Epithelial cell of proximal tubule (primary cell): ENCODE measurements around the gene PLCG2. TPM values are rescaled to one million over a fixed set of nuclear protein-coding genes. Genes with fewer than 3 reads are reported as not detected.
"Not testable (repeated sequence)": the region's sequence is repeated elsewhere in the genome, so short reads cannot be mapped to it uniquely, and the experiment has no call there.

ENCODE experiments used
- DNase-seq: peaks from one replicate; pipeline ENCODE4 v3.0.0-alpha.2; 2011; ENCODE audit warnings: low read depth
- H3K4me3 ChIP-seq: 2 replicates; pipeline ENCODE4 v1.5.1; 2011; ENCODE audit warnings: low read depth, mild to moderate bottlenecking, low read length
- total RNA-seq: library from RNA; depleted of rRNA; stranded (reverse); fragments of >200 nt; gene quantifications from 2 replicates; pipeline ENCODE4 v1.2.3, GENCODE V29; 2015
- TF ChIP-seq, protein P1 (sequence below): conservative IDR thresholded peaks from 2 replicates; pipeline ENCODE4 v1.5.1; 2012; ENCODE audit warnings: low read depth, mild to moderate bottlenecking, low read length

The PLCG2 gene
- total RNA-seq, 1 donor from 2014 or later, result 0.58 TPM

DNA sequence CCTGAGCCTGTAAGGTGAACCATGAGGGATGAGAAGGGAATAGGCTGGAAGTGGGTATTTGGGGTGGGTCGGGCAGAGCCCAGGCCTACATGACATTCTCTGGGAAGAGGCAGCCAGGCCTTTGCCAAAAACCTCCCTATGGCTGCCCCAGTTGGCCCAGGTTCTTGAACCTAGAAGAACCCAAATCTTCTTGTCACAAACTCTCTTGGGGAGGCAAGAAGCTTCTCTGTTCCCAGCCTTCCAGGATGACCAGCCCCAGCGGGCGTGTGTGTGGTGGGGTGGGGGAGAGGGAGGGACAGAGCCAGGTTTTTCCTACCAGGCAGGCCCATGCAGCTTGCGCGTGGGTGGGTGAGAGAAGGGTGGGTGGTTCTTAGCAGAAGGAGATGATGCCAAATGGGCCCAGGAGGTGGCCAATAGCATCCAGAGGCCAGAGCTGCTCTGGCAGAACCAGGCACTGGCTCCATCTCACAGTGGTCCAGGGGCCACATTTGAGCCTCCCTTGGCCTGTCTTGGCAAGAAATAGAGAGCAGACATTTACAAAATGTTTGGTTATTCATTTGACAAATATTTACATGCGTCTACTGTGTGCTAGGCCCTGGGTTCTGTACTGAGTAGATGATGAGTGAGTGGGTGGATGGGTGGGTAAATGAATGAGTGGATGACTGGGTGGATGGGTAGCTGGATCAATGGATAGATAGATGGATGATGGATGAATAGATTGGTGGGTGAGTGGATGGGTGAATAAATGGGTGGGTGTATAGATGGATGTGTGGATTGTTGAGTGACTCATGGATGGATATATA, 44.3 kb upstream of the PLCG2 start:
- no peak for DNase-seq
- TF ChIP-seq, protein P1, sequence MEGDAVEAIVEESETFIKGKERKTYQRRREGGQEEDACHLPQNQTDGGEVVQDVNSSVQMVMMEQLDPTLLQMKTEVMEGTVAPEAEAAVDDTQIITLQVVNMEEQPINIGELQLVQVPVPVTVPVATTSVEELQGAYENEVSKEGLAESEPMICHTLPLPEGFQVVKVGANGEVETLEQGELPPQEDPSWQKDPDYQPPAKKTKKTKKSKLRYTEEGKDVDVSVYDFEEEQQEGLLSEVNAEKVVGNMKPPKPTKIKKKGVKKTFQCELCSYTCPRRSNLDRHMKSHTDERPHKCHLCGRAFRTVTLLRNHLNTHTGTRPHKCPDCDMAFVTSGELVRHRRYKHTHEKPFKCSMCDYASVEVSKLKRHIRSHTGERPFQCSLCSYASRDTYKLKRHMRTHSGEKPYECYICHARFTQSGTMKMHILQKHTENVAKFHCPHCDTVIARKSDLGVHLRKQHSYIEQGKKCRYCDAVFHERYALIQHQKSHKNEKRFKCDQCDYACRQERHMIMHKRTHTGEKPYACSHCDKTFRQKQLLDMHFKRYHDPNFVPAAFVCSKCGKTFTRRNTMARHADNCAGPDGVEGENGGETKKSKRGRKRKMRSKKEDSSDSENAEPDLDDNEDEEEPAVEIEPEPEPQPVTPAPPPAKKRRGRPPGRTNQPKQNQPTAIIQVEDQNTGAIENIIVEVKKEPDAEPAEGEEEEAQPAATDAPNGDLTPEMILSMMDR, result no peak
- H3K4me3 ChIP-seq, result no peak overlapping the region

DNA sequence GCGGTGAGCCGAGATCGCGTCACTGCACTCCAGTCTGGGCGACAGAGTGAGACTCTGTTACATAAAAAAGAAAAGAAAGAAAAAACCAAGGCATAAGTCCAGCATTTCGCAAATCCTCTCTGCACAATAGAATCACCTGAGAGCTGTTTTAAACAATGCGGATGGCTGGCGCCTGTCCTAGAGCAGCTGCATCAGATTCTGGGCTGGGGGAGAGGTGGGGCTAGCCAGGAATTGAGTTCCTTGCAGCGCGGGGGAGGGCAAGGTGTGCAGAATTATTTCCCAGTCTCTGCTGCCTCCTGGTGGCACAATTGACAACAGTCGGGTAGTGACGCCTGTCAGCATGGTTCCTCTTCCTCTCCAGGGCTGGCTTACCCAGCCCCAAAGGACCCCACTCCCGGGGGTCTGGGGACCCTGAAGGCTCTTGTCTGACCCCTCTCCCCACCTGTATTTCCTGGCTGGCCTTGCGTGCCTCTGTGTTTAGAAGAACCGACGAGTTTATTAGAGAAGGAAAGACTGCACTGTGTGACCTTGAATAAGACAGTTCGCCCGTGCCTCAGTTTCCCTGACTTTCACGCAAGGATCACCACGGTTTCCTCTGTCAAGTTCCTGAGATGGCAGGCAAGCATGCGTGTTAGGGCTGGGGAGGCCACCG, 41.1 kb upstream of the PLCG2 start:
- no peak for DNase-seq

DNA sequence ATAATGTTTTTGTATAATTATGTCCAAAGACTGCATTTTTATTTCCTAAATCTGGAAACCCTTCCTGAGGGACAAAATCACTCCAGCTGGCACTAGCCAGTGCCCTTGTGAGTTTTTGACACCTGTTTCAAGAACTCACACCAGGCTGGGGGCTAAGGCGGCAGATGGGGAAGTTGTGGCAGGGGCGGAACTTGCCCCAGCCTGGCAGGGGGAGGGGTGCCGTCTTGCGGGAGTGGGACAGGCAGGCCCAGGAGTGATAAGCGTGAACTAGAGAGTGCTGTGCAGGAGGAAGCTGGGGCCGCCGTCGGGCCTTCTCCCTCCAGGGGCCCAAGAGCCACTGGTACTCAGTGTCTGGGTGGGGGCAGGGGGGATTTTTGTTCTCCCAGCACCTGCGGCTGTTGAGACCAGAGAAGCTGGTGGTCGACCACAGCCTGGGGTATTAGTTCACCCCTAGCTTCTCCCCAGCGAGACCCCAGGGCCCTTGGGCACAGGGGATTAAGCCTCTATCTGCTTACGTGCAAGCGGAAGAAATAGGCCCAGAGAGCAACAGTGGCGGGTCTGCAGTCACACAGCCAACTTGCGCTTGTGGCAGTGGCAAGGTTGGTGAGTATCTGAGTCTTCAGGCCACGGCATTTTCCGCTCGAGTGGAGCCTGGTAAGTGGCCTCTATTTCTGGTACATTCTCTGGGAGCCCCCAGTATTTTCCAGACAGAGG, 40.2 kb upstream of the PLCG2 start:
- H3K4me3 ChIP-seq, result no peak overlapping the region
- DNase-seq, result no peak
- TF ChIP-seq, protein P1, result no peak

More for the DNA sequence above, 41.1 kb upstream of the PLCG2 start:
- TF ChIP-seq, protein P1, result peak; percentile 87
- peak overlapping the region; percentile 44 for H3K4me3 ChIP-seq

DNA sequence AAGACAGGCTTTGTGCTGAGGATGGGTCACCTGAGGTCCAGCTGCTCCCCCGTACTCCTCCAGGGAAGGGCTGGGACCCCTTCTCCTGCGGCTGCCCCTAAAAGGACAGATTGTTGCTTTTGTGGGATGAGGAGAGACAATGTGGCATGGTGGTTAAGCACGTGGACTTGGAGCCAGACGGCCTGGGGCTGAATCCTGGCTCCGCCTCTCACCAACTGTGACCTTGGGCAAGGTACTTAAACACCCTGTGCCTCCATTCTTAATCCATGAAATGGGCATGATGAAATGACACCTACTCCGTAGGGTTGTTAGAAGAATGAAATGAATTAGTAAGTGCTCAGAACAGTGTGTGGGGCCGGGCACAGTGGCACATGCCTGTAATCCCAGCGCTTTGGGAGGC, 39.6 kb upstream of the PLCG2 start:
- TF ChIP-seq, protein P1, result no peak
- DNase-seq, result no peak
- H3K4me3 ChIP-seq, result no peak overlapping the region

DNA sequence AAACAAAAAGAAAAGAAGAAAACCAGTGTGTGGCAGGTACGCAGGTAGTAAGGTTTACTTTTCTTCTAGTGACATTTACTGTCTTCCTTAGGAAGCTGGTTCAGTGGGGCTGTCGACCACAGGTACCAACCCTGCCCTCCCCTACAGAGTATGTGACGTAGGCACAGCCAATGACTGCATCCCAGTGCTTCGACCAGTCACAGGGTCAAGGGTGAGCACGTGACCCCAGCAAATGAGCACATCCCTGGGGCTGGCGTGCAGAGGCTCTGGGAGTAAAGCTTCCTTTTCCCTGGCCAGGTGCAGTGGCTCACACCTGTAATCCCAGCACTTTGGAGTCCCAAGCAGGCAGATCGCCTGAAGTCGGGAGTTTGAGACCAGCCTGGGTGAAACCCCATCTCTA, 38.9 kb upstream of the PLCG2 start:
- no peak overlapping the region for H3K4me3 ChIP-seq
- no peak for DNase-seq
- TF ChIP-seq, protein P1, result no peak

DNA sequence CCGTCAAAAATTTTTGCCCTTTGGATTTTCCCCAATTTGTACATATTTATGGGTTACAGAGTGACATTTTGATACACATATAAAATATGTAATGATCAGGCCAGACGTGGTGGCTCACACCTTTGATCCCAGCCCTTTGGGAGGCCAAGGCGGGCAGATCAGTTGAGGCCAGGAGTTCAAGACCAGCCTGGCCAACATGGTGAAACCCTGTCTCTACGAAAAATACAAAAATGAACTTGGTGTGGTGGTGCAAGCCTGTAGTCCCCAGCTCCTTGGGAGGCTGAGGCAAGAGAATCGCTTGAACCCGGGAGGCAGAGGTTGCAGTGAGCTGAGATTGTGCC, 37.7 kb upstream of the PLCG2 start:
- not testable (repeated sequence) for H3K4me3 ChIP-seq

DNA sequence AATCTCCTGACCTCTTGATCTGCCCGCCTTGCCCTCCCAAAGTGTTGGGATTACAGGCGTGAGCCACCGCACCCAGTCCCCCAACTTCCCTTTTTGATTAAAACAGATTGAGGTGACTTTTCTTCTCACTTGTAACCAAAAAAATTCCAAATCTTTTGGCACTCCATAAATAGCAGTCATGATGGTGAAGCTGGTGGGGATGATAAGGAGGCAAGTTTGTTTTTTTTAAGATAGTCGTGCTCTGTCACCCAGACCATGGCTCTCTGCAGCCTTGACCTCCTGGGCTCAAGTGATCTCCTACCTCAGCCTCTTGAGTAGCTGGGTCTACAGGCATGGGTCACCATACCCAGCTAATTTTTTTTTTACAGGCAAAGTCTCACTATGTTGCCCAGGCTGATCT, 34.7 kb upstream of the PLCG2 start:
- no peak for DNase-seq
- TF ChIP-seq, protein P1, result no peak
- no peak overlapping the region for H3K4me3 ChIP-seq

More for the DNA sequence above, 37.7 kb upstream of the PLCG2 start:
- not testable (repeated sequence) for DNase-seq
